ENCODE results near the gene GSE1. TPM values are rescaled to one million over a fixed set of nuclear protein-coding genes. Genes with fewer than 3 reads are reported as not detected.

GSE1 gene
- total RNA-seq, 2 donors from 2014 or later, result 72.6 to 96.2 TPM

DNA sequence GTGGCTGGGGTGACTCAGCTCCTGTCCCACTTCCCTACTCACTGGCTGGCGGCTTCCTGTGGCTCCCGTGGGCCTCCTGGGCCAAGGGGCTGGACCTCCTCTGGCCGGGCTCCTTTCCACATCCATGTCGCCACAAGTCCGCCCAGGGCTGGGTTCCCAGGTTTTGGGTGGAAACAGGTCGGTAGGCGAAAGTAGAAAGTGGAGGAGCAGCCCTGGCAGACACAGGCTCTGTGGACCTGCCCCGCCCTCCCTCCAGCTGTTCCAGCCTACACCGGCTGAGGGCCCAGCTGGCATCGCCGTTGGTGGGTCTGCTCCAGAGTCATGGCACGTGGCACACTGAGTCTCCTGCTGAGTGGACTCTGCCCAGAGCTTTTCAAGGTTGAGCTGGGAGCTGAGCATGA is 28.7 kb downstream of the GSE1 start:
- Histone ChIP-seq H3K27ac (peak overlapping the region in 1 of 2 donors; percentile 44), H3K4me1 (ENCODE audit: control insufficient read depth in 1 of 2, low read depth in 2 of 2) (peaks cover 9 to 18% of the 10 kb centered on the region in 2 donors)

DNA sequence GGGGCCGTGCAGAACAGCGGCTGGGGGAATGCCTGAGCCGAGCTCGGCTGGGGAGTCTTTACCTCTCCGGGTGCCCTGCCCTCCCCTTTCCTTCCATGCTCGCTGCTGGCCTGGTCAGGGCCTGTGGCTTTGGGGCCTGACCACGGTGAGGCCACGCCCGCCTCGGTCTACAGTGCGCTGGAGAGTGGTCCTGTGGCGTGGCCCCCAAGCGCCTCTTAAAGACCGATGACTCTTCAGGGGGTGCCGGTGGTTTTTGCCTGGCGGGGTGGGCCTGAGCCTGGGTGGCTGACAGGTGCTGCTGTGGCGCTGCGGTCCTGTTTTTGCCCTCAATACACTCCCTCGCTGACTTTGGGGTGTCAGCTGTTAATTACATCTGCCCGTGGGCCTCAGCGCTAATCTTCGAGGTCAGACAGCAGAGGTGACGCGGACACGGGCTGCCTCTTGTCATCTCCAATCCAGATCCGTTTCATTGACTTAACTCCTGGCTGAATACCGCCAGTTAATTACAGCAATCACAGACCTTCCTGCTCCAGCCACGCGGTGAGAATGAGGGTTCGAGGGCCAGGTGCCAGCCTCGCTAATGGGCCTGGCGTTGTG is 29.7 kb downstream of the GSE1 start:
- DNase-seq (ENCODE audit: low spot score), result no peak
- H3K27ac ChIP-seq, result no peak overlapping the region
- no peaks in the 10 kb centered on the region for H3K9me3 ChIP-seq
- no peak overlapping the region for H3K4me3 ChIP-seq
- no peaks in the 10 kb centered on the region for H3K36me3 ChIP-seq
- H3K4me1 ChIP-seq (ENCODE audit: control insufficient read depth in 1 of 2, low read depth in 2 of 2), result peaks cover 9 to 16% of the 10 kb centered on the region in 2 donors
- ATAC-seq (ENCODE audit: insufficient number of reproducible peaks, low FRiP score, low read depth), result no peak
- TF ChIP-seq, protein P1, sequence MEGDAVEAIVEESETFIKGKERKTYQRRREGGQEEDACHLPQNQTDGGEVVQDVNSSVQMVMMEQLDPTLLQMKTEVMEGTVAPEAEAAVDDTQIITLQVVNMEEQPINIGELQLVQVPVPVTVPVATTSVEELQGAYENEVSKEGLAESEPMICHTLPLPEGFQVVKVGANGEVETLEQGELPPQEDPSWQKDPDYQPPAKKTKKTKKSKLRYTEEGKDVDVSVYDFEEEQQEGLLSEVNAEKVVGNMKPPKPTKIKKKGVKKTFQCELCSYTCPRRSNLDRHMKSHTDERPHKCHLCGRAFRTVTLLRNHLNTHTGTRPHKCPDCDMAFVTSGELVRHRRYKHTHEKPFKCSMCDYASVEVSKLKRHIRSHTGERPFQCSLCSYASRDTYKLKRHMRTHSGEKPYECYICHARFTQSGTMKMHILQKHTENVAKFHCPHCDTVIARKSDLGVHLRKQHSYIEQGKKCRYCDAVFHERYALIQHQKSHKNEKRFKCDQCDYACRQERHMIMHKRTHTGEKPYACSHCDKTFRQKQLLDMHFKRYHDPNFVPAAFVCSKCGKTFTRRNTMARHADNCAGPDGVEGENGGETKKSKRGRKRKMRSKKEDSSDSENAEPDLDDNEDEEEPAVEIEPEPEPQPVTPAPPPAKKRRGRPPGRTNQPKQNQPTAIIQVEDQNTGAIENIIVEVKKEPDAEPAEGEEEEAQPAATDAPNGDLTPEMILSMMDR (IDR thresholded peaks at IDR 0.05), result no peak
- no peaks in the 10 kb centered on the region for H3K27me3 ChIP-seq (replicated peaks; ENCODE audit: insufficient read depth)

More for the DNA sequence above, 28.7 kb downstream of the GSE1 start:
- H3K36me3 ChIP-seq, result no peaks in the 10 kb centered on the region
- ATAC-seq (ENCODE audit: insufficient number of reproducible peaks, low FRiP score, low read depth), result no peak
- no peaks in the 10 kb centered on the region for H3K9me3 ChIP-seq
- no peak for DNase-seq (ENCODE audit: low spot score)
- no peaks in the 10 kb centered on the region for H3K27me3 ChIP-seq (replicated peaks; ENCODE audit: insufficient read depth)
- TF ChIP-seq, protein P1 (IDR thresholded peaks at IDR 0.05), result no peak
- peak overlapping the region; percentile 21 for H3K4me3 ChIP-seq

DNA sequence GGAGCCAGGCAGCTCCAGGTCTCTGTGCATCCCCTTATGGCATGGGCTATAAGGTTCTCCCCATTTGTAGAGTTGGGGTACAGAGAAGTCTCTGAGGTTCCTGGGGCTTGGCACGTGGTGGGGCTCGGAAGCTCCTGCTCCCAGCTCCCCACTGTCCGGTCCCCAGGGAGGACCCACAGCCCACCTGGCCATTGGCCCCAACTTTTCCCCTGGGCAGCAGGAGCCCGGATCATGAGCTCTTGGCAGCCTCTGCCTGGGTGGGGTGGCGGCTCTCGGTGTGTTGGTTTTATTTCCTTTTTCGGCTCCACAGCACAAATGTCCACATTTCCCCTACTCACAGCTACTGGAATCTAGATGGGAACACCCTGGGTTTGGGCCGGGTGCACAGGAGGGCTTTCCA is 30.5 kb downstream of the GSE1 start:
- H3K9me3 ChIP-seq, result no peaks in the 10 kb centered on the region
- H3K4me3 ChIP-seq, result no peak overlapping the region
- no peaks in the 10 kb centered on the region for H3K27me3 ChIP-seq (replicated peaks; ENCODE audit: insufficient read depth)
- TF ChIP-seq, protein P1 (IDR thresholded peaks at IDR 0.05), result no peak
- H3K36me3 ChIP-seq, result no peaks in the 10 kb centered on the region
- ATAC-seq (ENCODE audit: insufficient number of reproducible peaks, low FRiP score, low read depth) (no peak), DNase-seq (ENCODE audit: low spot score) (no peak)
- no peak overlapping the region for H3K27ac ChIP-seq
- peaks cover 9 to 12% of the 10 kb centered on the region in 2 donors for H3K4me1 ChIP-seq (ENCODE audit: control insufficient read depth in 1 of 2, low read depth in 2 of 2)

DNA sequence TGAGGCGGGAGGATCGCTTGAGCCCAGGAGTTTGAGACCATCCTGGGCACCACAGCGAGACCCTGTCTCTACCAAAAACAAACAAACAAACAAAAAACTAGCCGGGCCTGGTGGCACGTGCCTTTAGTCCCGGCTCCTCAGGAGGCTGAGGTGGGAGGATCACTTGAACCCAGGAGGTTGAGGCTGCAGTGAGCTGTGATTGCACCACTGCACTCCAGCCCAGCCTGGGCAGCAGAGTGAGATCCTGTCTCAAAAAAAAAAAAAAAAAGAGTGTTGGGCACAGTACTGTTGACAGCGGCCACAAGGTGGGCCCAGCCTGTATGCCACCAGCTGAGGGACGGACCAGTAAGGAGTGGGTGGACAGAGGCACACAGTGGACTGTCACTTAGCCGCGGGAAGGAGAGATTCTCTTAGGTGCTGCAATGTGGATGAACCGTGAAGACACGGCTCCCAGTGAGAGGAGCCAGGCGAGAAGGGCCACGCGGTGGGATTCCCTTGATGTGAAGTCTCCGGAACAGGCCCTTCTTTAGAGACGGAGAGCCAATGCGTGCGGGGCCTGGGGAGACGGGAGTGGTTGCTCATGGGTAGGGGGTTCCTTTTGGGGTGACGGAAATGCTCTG is 31.1 kb downstream of the GSE1 start:
- H3K4me3 ChIP-seq, result no peak overlapping the region
- H3K4me1 ChIP-seq (ENCODE audit: control insufficient read depth in 1 of 2, low read depth in 2 of 2), result peaks cover 9 to 12% of the 10 kb centered on the region in 2 donors
- H3K27ac ChIP-seq, result no peak overlapping the region
- no peaks in the 10 kb centered on the region for H3K9me3 ChIP-seq
- ATAC-seq (ENCODE audit: insufficient number of reproducible peaks, low FRiP score, low read depth), result no peak
- H3K36me3 ChIP-seq, result no peaks in the 10 kb centered on the region
- DNase-seq (ENCODE audit: low spot score), result no peak
- TF ChIP-seq, protein P1 (IDR thresholded peaks at IDR 0.05), result no peak
- H3K27me3 ChIP-seq (replicated peaks; ENCODE audit: insufficient read depth), result no peaks in the 10 kb centered on the region

DNA sequence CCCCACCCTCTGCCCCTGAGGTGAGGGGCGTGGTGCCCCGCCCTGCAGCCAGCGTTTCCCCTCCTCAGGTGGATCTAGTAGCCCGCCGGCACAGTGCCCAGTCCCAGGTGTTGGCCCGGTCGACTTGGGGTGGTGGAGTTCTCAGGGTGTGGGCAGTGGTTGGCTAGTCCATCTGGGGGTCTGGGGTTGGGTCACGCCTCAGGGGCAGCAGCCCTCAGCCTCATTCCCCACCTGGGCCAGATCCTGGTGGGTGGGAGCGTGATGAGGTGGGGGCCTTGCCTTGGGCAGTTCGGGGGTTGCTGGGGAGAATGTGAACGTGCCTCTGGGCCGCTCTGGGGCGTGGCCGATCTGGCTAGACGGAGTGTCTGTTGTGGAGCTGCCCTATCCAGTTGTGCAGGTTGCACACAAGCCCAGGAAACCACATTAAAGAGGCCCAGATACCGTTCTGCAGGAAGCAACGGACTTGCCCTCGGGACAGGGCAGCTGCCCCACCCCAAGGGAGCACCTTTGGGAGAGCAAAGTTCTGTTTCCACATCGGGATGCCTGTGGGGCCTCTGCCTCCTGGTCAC is 32.0 kb downstream of the GSE1 start:
- Histone ChIP-seq H3K27me3 (replicated peaks; ENCODE audit: insufficient read depth) (no peaks in the 10 kb centered on the region), H3K36me3 (no peaks in the 10 kb centered on the region), H3K4me1 (ENCODE audit: control insufficient read depth in 1 of 2, low read depth in 2 of 2) (peaks cover 9 to 12% of the 10 kb centered on the region in 2 donors), H3K27ac (no peak overlapping the region), H3K9me3 (no peaks in the 10 kb centered on the region), H3K4me3 (no peak overlapping the region)
- TF ChIP-seq, protein P1 (IDR thresholded peaks at IDR 0.05), result no peak
- DNase-seq (ENCODE audit: low spot score), result no peak
- no peak for ATAC-seq (ENCODE audit: insufficient number of reproducible peaks, low FRiP score, low read depth)
